GM19238 (cell line): ENCODE measurements around the gene SYK.
A peak's percentile ranks its signal among the peaks of the same experiment; 100 is the strongest.

ENCODE experiments used
- DNase-seq: peaks from one replicate; pipeline ENCODE4 v3.0.0; 2011; ENCODE audit warnings: low spot score; ENCODE audit not compliant: insufficient read length

The SYK gene

DNA sequence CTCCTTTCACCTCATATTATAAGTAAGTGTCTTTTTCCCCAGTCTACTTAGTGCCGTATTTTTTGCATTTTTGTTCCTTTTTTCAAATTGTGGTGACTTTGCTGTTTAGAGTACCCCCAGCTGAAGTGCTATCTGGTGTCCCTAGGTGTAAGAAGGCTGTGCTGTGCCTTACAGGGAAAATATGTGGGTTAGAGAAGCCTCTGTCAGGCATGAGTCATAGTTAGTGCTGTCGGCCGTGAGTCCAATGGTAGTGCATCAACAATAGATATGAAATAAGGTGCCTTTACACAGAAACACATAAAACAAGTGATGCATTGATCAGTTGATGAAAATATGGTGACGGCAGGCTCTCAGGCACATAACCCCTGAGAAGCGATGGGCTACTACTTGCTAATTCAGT, 20.1 kb downstream of the SYK start:
- DNase-seq: no peak

DNA sequence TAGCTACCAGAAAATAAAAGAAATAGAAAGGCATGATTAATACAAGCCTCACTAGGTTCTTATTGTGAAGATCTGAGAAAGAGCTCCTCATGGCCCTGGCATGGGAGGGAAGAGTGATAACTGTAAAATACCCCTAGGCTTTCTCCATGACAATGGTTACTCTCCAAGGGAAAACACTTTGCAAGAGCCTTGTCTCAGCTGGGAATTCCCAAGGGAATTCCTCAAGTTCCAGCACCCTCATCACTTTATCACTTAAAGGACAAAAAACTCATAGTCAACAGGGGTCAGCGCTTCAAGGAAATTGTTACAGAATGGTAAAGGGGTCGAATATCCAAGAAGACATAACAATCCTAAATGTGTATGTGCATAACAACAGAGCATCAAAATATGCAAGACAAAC, 21.2 kb downstream of the SYK start:
- DNase-seq: no peak

DNA sequence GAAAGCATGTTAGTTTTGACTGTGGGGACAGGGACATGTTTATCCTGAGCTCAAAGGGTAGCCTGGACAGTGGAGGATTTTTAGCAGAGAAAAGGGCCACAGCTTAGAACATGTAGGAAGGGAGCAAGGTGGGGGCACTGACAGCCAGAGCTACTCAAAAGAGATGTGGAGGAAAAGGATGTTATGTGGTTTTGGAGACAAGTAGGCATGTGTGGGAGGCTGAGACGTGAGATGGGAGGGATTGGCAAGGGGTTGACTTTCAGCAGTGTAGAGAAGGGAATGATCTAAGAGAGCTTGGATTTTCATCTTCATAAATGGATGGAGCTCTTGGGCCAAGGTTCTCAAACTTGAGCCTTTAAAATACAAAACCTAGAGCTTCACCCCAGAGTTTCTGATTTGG, 24.0 kb downstream of the SYK start:
- DNase-seq: no peak

DNA sequence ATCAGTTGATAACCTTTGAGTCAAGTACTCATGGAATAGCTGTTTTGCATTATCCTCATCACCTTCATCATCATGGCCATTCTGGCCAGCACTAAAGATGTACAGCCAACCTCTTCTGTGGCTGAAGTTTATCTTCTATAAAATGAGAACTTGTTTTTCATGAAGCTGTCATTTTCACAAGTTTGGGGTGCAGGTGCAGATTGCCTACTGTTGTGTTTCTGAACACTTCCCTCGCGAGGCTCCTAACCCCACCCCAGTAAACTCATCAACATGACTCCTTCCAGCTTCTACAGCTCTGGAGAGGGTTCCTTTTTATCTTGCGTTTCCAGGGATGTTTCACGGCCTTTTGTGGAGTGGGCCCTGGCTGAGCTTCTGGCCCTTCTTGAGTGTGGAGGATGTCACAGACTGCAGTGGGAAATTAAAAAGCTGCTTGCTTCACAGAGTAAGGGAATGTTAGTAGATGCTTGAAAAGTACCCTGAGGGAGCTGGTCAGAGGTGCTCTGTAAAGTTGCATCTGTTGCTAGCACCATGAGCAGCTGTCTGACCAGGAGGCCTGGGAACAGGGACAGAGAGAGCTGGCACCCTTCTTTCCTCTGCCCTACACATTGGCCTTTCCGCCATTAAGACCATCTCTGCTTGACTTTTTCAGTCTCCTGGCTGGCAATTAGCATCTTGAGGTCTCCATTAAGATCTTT, 24.9 kb downstream of the SYK start:
- DNase-seq: no peak

DNA sequence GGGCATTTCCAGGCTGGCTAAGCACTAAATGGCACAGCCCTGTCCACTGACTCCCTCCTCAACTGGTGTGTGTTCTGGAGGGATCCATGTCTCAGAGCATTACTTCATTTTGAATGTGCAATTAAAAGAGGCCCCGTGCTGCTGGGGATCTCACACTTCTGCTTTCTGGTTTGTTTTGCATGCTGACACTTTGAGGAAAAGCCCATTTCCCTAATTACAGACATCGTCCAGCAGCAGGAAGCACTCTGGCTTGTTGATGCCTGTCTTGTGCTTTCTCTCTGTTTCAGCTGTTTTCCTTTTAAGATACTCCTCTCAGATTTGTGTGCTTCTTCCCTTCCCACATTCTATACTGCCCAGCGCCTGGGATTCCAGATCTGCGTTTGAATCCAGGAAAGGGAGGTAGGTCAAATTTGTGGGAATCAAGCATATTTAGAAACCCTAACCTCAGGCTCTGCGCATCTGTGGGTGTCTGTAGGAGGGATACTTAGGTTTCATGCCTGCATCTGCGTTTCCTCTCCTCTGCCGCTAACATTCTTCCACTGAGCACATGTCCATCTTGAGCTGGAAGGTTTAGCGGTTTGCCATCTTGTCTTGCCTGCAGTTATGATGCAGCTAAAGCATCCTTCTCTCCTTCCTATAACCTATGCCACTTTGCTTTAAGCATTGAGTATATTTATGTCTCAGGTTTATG, 25.7 kb downstream of the SYK start:
- DNase-seq: no peak

DNA sequence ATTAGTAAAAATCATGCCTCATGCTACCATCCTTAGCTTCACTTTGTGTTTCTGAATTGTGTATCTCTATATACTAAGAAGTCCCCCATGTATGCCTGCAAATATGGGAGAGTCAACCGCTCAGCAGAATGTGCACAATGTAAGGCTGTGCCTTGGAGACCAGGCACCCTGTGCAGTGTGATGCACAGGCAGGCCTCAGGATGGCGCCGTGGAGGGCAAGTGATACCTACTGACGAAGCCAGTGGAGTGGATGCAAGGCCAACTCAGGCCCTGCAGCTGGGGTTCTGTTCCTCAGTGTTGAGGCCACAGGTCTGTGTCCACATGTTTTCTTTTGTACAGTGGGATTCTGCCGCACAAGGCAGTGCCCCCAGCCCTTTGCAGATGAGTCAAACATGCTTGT, 28.4 kb downstream of the SYK start:
- no peak for DNase-seq

DNA sequence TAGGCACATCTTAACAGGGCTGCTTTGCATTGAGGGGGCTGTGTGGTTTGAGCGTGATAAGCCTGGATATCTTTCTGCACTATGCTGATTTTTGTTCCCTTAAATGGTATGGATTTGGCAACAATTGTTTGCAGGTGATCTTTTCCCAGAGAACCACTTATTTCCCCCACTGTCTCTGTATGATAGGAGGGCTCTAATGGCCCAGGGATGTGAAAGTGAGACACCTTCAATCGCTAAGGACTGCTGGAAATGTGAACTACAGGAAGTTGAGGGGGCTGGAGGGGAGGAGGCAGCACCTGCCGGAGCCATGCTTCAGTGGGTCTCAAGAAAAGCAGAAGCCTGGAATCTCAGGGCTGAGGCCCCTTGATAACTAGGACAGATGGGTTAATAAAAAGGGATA, 29.4 kb downstream of the SYK start:
- peak; percentile 55 for DNase-seq

DNA sequence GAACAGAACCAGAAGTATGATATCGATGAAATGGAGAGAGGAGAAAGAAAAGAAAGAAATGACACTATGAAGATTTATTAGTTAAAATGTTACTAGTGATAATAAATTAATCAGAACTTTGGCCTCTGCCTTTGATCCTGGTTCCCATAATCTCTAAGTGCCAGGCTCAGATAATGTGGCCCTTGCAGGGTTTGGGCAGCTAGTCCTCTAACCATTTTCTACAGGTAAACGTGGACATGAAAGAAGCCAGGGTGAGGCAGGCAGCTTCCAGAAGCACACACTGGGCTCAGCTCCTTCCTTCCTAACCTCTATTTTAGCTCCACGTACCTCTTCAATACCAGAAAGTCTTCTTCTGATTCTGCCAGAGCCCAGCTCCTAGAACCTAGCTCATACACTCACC, 30.6 kb downstream of the SYK start:
- no peak for DNase-seq

DNA sequence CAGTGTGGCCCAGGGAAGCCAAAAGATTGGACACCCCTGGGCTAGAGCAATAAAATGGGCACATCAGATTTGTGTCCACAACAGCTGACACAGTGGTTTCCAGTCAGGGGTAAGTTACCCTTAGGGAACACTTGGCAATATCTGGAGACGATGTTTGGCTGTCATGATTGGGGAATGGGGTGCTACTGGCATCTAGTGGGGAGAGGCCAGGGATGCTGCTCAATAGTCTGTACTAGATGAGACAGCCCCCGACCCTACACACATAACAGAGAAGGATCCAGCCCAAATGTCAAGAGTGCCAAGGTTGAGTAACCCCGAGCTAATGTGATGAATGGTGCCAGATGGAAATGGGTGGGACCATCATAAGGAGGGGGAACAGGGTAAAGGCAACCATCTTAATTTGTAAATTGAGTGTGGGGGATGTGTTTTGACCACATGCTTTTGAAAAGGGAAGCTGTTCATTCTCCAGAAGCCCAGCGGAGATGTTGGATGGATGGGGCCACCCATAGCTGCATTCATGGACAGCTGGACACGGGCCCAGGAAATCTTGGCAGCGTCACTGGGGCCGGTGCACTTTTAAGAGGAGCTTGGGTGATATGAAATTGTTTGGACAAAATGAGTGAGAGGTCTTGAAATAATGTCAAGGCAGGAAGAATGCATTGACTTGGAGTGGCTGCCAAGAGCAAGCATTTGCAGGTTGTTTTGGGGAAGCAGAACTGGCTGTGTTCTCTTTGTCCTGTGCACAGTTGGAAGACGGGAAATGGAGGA, 33.4 kb downstream of the SYK start:
- DNase-seq: no peak

DNA sequence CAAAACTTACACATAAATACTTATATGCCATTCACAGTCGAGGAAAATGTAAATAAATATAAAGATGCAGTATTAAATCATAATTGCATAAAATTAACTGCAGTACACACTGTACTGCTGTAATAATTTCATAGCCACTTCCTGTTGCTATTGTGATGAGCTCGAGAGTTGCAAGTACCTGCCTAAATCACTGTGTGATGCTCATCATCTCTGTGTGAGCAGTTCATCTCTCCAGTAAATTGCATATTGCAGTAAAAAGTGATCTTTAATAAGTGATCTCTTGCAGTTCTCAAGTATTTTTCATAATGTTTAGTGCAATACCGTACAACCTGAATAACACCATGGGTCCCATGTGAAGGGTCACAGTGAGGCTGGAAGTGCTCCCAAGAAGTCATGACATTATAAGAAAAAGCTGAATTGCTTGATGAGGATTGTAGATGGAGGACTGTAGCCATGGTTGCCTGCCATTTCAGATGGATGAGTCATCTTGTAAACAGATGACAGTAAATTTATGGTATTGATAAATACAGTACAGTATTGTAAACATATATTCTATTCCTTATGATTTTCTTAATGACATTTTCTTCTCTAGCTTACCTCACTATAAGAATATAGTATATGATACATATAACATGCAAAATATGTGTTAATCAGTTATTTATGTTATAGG, 34.9 kb downstream of the SYK start:
- DNase-seq: no peak

DNA sequence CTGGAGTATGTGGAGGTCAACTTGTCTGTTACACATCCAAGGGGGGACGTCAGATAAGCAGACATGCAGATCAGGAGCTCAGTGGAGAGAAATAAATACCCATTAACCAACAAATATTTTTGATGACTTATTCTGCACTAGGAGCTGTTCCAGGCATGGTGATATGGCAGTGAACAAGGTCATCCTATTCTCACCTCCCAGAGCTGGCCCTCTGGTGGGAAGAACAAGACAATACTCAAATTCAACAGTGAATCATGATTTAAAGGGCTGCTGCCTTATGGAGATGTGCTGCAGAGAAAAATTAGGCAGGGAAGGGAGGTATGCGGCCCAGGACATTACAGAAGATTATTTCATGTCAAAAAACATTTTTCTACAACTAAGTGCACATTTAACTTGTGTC, 36.5 kb downstream of the SYK start:
- no peak for DNase-seq

DNA sequence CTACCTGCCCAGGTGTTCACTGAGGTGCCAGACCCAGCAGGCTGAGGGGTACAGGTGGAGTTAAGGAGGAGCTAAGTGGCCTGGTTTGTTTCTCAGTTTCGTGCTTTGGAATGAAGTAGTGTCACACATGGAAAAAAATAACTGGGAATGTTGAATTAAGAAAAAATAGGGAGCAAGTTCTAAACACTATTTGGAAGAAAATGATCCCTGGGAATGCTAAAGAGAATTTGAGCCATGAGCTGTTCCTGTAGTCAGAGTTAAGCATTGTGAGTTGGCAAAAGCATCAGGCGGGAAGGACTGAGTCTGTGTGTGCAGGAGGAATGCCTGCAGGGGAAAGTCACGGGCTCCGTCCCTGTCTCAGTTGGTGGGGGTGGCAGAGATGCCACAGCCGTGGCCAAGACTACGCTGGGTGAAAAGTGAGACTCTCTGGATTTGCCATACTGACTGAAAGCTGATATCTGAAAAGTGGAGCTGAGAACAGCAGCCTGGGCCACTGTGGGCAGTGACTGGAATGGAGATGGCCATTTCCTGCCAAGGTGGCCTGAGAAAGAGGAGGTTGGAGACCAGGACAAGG, 37.0 kb downstream of the SYK start:
- no peak for DNase-seq

DNA sequence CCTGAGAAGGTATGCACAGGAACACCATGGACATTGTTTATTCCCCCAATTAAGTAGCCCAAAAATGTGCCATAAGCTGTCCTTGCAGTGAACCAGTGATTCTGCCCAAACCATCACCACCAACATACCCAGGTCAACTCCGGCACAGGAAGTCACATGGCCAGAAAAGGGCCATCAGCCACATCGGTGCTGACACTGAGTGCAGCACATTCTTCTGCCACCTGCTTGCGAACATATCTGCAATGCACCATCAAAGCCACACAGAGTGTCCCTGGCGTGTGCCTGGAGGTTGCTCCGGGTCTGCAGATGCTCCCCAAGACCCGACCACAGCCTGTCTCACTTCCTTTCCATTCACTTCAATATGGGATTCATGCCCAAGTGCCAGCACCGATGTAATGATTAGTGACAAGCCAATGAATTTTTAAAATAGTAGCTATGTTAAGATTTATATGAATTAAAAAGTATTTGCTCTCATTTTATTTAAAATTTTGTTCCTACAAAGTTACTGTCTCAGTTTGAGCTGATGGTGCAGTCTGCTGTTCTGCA, 37.6 kb downstream of the SYK start:
- DNase-seq: peak; percentile 33

DNA sequence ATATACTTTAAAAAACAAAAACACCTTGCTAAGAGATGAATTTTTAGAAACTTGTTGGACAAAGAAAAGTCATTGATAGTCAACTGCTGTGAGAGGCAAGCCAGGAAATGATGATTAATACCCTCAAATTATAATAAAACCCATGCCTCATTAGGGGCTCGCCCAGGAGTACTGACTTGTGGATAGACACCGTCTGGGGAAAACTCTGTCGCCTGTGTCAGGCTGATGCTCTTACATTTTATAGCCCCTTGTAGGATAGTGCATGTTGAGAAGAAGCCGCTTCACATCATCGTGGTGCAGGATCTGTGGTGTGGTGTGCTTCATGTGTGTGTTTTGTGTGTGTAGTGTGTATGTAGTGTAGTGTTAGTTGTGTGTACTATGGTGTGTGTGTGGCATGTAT, 39.1 kb downstream of the SYK start:
- no peak for DNase-seq

DNA sequence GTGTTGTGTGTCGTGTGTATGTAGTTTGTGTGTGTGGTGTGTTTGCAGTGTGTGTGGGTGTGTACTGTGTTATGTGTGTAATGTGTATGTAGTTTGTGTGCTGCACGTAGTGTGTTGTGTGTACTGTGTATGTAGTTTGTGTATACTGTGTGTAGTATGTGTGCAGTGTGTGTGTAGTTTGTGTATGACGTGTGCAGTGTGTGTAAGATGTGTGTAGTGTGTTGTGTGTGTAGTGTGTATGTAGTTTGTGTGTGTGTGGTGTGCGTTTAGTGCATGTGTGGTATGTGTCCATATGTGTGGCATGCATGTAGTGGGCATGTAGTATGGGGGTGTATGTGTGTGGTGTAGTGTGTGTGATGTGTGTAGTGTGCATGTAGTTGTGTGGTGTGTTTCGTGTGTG, 39.6 kb downstream of the SYK start:
- DNase-seq: no peak

DNA sequence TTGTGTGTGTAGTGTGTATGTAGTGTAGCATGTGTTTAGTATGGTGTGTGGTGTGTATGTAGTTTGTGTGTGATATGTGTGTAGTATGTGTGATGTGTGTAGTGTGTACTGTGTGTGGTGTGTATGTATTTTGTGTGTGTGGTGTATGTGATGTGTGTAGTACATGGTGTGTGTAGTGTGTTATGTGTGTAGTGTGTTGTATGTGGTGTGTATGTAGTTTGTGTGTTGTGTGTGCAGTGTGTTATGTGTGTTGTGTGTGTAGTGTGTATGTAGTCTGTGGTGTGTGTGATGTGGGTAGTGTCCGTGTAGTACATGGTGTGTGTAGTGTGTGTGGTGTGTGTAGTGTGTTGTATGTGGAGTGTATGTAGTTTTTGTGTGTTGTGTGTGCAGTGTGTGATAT, 40.0 kb downstream of the SYK start:
- DNase-seq: no peak

DNA sequence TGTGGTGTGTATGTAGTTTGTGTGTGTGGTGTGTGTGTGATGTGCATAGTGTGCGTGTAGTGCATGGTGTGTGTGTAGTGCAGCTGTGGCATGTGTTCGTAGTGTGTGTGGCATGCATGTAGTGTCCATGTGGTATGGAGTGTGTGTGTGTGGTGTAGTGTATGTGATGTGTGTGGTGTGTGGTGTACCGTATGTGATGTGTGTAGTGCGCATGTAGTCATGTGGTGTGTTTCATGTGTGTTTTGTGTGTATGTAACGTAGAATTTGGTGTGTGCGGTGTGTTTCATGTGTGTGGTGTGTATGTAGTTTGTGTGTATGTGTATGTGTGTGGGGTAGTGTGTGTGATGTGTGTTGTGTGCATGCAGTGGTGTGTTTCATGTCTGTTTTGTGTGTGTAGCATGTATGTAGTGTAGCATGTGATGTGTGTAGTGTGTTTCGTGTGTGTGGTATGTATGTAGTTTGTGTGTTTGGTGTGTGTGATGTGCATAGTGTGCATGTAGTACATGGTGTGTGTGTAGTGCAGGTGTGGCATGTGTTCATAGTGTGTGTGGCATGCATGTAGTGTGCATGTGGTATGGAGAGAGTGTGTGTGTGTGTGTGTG, 40.7 kb downstream of the SYK start:
- no peak for DNase-seq

DNA sequence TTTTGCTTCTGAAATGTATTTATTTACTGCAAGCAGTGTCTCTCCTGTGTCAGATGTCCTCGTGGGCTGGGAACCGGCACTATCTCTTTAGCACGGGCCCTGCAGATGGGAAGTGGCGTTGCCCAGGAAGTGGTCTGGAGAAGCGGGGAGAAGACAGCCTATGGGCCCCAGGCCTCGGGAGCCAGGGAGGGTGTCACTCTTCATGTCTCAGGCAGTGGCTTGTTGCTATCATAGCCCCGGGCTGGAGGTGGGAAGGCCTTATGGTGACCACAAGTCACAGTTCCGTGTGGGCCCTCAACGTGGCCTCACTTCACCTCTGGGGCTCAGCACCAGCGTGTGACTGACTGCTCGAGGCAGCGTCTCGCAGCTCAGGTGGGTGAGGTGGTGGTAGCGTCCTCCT, 41.4 kb downstream of the SYK start:
- no peak for DNase-seq

DNA sequence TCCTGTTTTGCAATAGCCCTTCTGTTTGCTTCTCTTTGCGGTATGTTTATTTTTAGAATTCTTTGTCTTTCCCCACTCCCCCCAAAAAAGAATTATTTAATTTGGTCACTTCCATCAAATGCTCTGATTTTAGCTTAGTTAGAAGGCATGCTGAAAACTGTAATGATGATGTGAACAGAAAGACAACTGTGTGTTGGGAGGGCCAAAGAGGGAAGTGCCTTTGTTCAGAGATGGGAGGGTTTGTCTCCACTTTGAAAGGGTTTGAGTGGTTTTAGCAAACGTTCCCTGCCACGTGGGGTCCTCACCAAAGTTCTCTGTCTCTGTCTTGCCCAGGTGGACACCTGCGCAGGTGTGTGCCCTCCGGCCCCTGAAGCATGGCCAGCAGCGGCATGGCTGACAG, 41.9 kb downstream of the SYK start:
- no peak for DNase-seq

DNA sequence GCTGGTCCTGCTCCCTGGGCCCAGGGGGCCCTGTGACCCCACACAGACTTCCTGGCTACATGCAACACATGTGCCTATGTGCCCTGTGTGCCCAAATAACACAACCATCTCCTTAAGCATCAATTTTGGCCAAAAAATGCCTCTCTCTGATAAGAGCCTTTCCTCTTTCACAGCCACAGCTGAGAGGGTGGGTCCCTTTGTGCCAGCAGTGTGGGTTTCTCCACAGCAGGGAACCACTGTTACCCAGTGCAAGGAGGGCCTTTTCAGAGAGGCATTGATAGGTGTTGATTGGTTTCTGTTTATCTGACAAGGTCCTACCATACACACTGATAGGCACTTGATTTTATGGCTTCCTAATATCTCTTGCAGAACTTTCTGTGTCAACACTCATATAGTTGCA, 42.7 kb downstream of the SYK start:
- no peak for DNase-seq

DNA sequence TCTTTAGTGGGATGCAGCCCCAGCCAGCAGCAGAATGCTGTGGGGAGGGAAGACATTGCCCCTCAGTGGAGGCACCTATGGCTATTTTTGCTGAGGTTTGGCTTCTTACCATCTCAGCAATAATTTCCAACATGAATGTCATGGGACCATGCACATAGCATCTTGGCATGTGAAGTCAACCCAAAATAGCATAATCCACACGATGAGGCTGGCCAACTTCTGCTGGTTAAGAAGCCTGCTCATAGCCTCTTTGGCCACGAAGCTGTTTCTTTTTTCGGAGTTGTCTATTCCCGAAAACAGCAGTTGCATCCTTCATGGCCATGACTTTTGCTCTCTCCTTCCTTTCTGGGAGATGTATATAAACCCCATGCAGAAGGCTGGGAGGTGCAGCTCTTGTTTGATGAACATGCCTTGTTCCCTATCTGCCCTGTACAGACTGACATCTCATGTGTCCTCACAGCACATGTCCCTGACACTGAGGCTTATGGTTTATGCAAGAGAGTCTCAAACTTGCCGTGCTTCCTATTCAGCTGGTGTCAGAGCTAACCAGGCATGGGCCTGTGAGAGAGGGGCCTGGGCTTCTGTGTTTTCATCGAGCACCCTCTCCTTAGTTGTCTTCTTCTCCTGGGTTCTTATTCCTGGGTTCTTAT, 45.3 kb downstream of the SYK start:
- no peak for DNase-seq
